Fibroblast of lung (primary cell): ENCODE data around the gene ERCC8. TPM values are rescaled to one million over a fixed set of nuclear protein-coding genes. Genes with fewer than 3 reads are reported as not detected.
A peak's percentile ranks its signal among the peaks of the same experiment; 100 is the strongest.

Experiments used
- DNase-seq, 2 donors: peaks; one replicate each; pipeline versions ENCODE4 v3.0.0 to v3.0.0-alpha.2; 2010; ENCODE audit warnings: low read depth in 2 of 2
- H2AFZ ChIP-seq: 2 replicates; pipeline ENCODE4 v1.5.1; 2012; ENCODE audit warnings: low read length, control low read depth, inconsistent platforms
- H3K27ac ChIP-seq: 2 replicates; pipeline ENCODE4 v1.5.1; 2011; ENCODE audit warnings: low read length, control low read depth; ENCODE audit not compliant: insufficient read depth
- H3K27me3 ChIP-seq: 2 replicates; pipeline ENCODE4 v1.5.1; 2011; ENCODE audit warnings: mild to moderate bottlenecking, low read length; ENCODE audit not compliant: control insufficient read depth, insufficient read depth
- H3K36me3 ChIP-seq: 2 replicates; pipeline ENCODE4 v1.5.1; 2011; ENCODE audit warnings: low read length; ENCODE audit not compliant: control insufficient read depth, insufficient read depth
- H3K4me1 ChIP-seq: 2 replicates; pipeline ENCODE4 v1.5.1; 2011; ENCODE audit warnings: low read length; ENCODE audit not compliant: control insufficient read depth, insufficient read depth; ENCODE audit errors: extremely low read depth
- H3K4me2 ChIP-seq: 2 replicates; pipeline ENCODE4 v1.5.1; 2011; ENCODE audit warnings: low read length, control low read depth; ENCODE audit not compliant: insufficient read depth; ENCODE audit errors: extremely low read depth
- H3K4me3 ChIP-seq, 4 experiments: fragments of 200-600 bp in 1 of 4; sonication (generic) in 1 of 4; replicated peaks in 1 of 4; 2 replicates each; pipeline ENCODE4 v1.5.1; 2011 to 2016; ENCODE audit warnings: low read length in 4 of 4, low read depth in 3 of 4, mild to moderate bottlenecking in 3 of 4, control low read depth in 2 of 4, inconsistent platforms in 1 of 4, mixed read lengths in 1 of 4; ENCODE audit not compliant: insufficient read depth in 1 of 4; ENCODE audit errors: control extremely low read depth in 1 of 4
- H3K79me2 ChIP-seq: 2 replicates; pipeline ENCODE4 v1.5.1; 2012; ENCODE audit warnings: mild to moderate bottlenecking, low read length, inconsistent platforms; ENCODE audit not compliant: control insufficient read depth, insufficient read depth
- H3K9ac ChIP-seq: 2 replicates; pipeline ENCODE4 v1.5.1; 2011; ENCODE audit warnings: mild to moderate bottlenecking, low read length, control low read depth; ENCODE audit not compliant: insufficient read depth
- H3K9me3 ChIP-seq: 2 replicates; pipeline ENCODE4 v1.5.1; 2012; ENCODE audit warnings: low read depth, low read length; ENCODE audit not compliant: control insufficient read depth, insufficient read depth
- H4K20me1 ChIP-seq: 2 replicates; pipeline ENCODE4 v1.5.1; 2011; ENCODE audit warnings: low read length; ENCODE audit not compliant: control insufficient read depth, insufficient read depth; ENCODE audit errors: extremely low read depth
- CTCF ChIP-seq, 2 donors: IDR thresholded peaks in 1 of 2; conservative IDR thresholded peaks in 1 of 2; 1 replicate in 1 of 2; 2 replicates in 1 of 2; pipeline ENCODE4 v1.5.1; 2011 to 2012; ENCODE audit warnings: low read length in 2 of 2, control low read depth in 1 of 2, inconsistent platforms in 1 of 2, low read depth in 1 of 2, mild to moderate bottlenecking in 1 of 2
- EZH2 ChIP-seq: IDR thresholded peaks from 2 replicates; pipeline ENCODE4 v1.5.1; 2012; ENCODE audit warnings: low read length, control low read depth, mild to moderate bottlenecking; ENCODE audit errors: missing control alignments
- polyA plus RNA-seq, 2 donors: library from polyadenylated mRNA; depleted of rRNA in 1 of 2; stranded (reverse) in 1 of 2; unstranded in 1 of 2; fragments of >200 nt; gene quantifications; 2 replicates each; pipeline ENCODE4 v1.2.1, GENCODE V29; 2011 to 2012; ENCODE audit warnings: missing spikeins in 1 of 2
- total RNA-seq: library from RNA; depleted of rRNA; stranded (reverse); fragments of >200 nt; gene quantifications from 2 replicates; pipeline ENCODE4 v1.2.1, GENCODE V29; 2014

The ERCC8 gene
- total and polyA plus RNA-seq, 2 donors (not counting 1 experiment from before 2014, with no cell fraction given): 16.3 to 23.7 TPM

GRCh38 chr5:60972231-60972630 lies 27.4 kb upstream of the ERCC8 start:
- Histone ChIP-seq H3K4me3 (no peak overlapping the region), H3K79me2 (no peaks in the 10 kb centered on the region), H3K9me3 (no peaks in the 10 kb centered on the region), H3K9ac (no peak overlapping the region), H3K36me3 (no peaks in the 10 kb centered on the region), H3K27me3 (no peaks in the 10 kb centered on the region), H3K4me1 (no peaks in the 10 kb centered on the region), H3K27ac (no peak overlapping the region), H3K4me2 (no peak overlapping the region), H2AFZ (no peak overlapping the region), H4K20me1 (no peaks in the 10 kb centered on the region)
- TF ChIP-seq CTCF (conservative IDR thresholded peaks at IDR 0.05 in 1 of 2, IDR thresholded peaks at IDR 0.05 in 1 of 2; ENCODE audit: low read depth in 1 of 2, low read length in 2 of 2): no peak
- no peak for TF ChIP-seq EZH2
- DNase-seq: no peak

GRCh38 chr5:60961685-60962084 lies 16.8 kb upstream of the ERCC8 start:
- peak; percentile 48 to 70 for DNase-seq
- H3K4me3 ChIP-seq: no peak overlapping the region

GRCh38 chr5:60960591-60960990 lies 15.7 kb upstream of the ERCC8 start:
- Histone ChIP-seq H3K9me3 (no peaks in the 10 kb centered on the region), H2AFZ (no peak overlapping the region), H3K9ac (no peak overlapping the region), H4K20me1 (no peaks in the 10 kb centered on the region), H3K4me1 (no peaks in the 10 kb centered on the region), H3K4me3 (no peak overlapping the region), H3K79me2 (peaks cover 4% of the 10 kb centered on the region), H3K27me3 (no peaks in the 10 kb centered on the region), H3K4me2 (no peak overlapping the region), H3K27ac (no peak overlapping the region), H3K36me3 (no peaks in the 10 kb centered on the region)
- DNase-seq: peak; percentile 18 to 57
- TF ChIP-seq CTCF (conservative IDR thresholded peaks at IDR 0.05 in 1 of 2, IDR thresholded peaks at IDR 0.05 in 1 of 2; ENCODE audit: low read depth in 1 of 2, low read length in 2 of 2) (peak; percentile 64 to 69), EZH2 (no peak)

More at GRCh38 chr5:60961685-60962084, 16.8 kb upstream of the ERCC8 start:
- no peaks in the 10 kb centered on the region for H4K20me1 ChIP-seq
- no peak overlapping the region for H2AFZ ChIP-seq
- H3K9me3 ChIP-seq: no peaks in the 10 kb centered on the region
- H3K4me2 ChIP-seq: no peak overlapping the region
- H3K9ac ChIP-seq: no peak overlapping the region
- H3K27ac ChIP-seq: no peak overlapping the region
- no peaks in the 10 kb centered on the region for H3K36me3 ChIP-seq
- H3K79me2 ChIP-seq: peaks cover 6% of the 10 kb centered on the region
- H3K27me3 ChIP-seq: no peaks in the 10 kb centered on the region
- no peaks in the 10 kb centered on the region for H3K4me1 ChIP-seq
- TF ChIP-seq EZH2 (no peak), CTCF (conservative IDR thresholded peaks at IDR 0.05 in 1 of 2, IDR thresholded peaks at IDR 0.05 in 1 of 2; ENCODE audit: low read depth in 1 of 2, low read length in 2 of 2) (no peak)
